GM21529 (cell line): Measurements from ENCODE around the gene SPATA16.
"Not testable (repeated sequence)": the region's sequence is repeated elsewhere in the genome, so short reads cannot be mapped to it uniquely, and the experiment has no call there.

Experiments
- ATAC-seq: cut with Tn5 transposase; IDR thresholded peaks from one replicate; pipeline ENCODE4 v1.9.1; 2021; ENCODE audit not compliant: unreplicated experiment

Gene SPATA16

GRCh38 chr3:173006006-173006405, 135.0 kb downstream of the SPATA16 start:
- ATAC-seq, result no peak

- ATAC-seq, result no peak
Observed at GRCh38 chr3:173004681-173005080, 136.4 kb downstream of the SPATA16 start.

GRCh38 chr3:173003956-173004355, 137.1 kb downstream of the SPATA16 start:
- ATAC-seq, result no peak

GRCh38 chr3:173003471-173003870, 137.6 kb downstream of the SPATA16 start:
- no peak for ATAC-seq

- no peak for ATAC-seq
Observed at GRCh38 chr3:173001622-173002021, 139.4 kb downstream of the SPATA16 start.

GRCh38 chr3:173000553-173000952, 140.5 kb downstream of the SPATA16 start:
- no peak for ATAC-seq

GRCh38 chr3:172993412-172993811, 147.6 kb downstream of the SPATA16 start:
- no peak for ATAC-seq

GRCh38 chr3:172991424-172991996, 149.5 kb downstream of the SPATA16 start:
- no peak for ATAC-seq

GRCh38 chr3:172989373-172989772, 151.7 kb downstream of the SPATA16 start:
- ATAC-seq, result no peak

- no peak for ATAC-seq
Observed at GRCh38 chr3:172987273-172987672, 153.8 kb downstream of the SPATA16 start.

GRCh38 chr3:172984914-172985313, 156.1 kb downstream of the SPATA16 start:
- ATAC-seq, result no peak

GRCh38 chr3:172982736-172983364, 158.2 kb downstream of the SPATA16 start:
- ATAC-seq, result no peak

- ATAC-seq, result no peak
Observed at GRCh38 chr3:172981407-172981983, 159.5 kb downstream of the SPATA16 start.

GRCh38 chr3:172980849-172981248, 160.2 kb downstream of the SPATA16 start:
- no peak for ATAC-seq

- ATAC-seq, result no peak
Observed at GRCh38 chr3:172977696-172978095, 163.3 kb downstream of the SPATA16 start.

- no peak for ATAC-seq
Observed at GRCh38 chr3:172974969-172975368, 166.1 kb downstream of the SPATA16 start.

GRCh38 chr3:172973799-172974198, 167.2 kb downstream of the SPATA16 start:
- no peak for ATAC-seq

GRCh38 chr3:172972717-172973116, 168.3 kb downstream of the SPATA16 start:
- no peak for ATAC-seq

- ATAC-seq, result no peak
Observed at GRCh38 chr3:172972067-172972466, 169.0 kb downstream of the SPATA16 start.

- no peak for ATAC-seq
Observed at GRCh38 chr3:172968646-172969045, 172.4 kb downstream of the SPATA16 start.

- ATAC-seq, result no peak
Observed at GRCh38 chr3:172965256-172965655, 175.8 kb downstream of the SPATA16 start.

- ATAC-seq, result not testable (repeated sequence)
Observed at GRCh38 chr3:172960626-172961182, 180.3 kb downstream of the SPATA16 start.
